GM18517 (cell line): ENCODE measurements around the gene AFF1.

ENCODE experiments used
- ATAC-seq: cut with Tn5 transposase; IDR thresholded peaks from one replicate; pipeline ENCODE4 v1.9.1; 2021; ENCODE audit warnings: mild to moderate bottlenecking, moderate library complexity; ENCODE audit not compliant: unreplicated experiment

The AFF1 gene

DNA sequence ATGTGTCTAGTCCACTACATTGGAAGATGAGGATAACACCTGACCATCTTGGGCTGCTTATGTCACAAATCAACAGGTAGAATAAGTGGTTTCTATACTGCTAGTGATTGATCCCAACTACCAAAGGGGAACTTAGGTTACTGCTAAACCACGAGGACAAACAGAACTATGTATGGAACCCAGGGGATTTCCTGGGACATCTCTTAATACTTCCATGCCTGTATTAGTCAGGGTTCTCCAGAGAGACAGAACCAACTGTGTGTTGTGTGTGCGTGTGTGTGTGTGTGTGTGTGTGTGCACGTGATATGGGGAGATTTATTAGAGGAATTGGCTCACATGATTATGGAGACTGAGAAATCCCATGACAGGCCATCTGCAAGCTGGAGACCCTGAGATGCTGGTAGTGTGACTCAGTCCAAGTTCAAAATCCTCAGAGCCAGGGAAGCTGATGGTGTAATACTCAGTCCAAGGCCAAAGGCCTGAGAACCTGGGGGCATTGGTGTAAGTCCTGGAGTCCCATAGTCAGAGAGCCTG is 16.2 kb upstream of the AFF1 start:
- ATAC-seq = no peak

GRCh38 chr4:86919561-86920223 is 15.1 kb upstream of the AFF1 start:
- ATAC-seq = no peak

DNA sequence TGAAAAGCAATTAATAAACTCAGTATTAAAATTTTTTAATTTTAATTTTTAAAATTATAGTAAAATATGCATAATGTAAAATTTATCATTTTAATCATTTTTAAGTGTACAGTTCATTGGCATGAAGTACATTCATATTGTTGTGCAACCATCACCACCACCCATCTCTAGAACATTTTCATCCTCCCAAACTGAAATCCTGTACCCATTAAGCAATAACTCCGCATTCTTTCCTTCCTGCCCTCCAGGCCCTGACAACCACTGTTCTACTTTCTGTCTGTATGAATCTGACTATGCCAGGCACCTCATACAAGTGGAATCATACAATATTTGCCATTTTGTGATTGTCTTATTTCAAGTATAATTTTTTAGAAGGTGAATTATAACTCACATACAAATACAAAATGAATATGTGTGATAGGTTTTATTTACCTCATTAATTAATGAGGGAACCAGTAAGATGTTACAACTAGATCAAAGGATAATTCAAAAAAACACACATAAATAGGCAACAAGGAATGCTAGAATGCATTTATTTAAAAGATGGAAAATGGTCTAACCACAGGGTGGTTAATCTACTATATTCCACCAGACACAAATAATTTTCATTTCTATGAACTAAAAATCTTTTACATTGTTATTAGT is 13.1 kb upstream of the AFF1 start:
- no peak for ATAC-seq

GRCh38 chr4:86924811-86925210 is 10.0 kb upstream of the AFF1 start:
- no peak for ATAC-seq

- no peak for ATAC-seq
These were observed 8.2 kb upstream of the AFF1 start for GRCh38 chr4:86926435-86927086.

DNA sequence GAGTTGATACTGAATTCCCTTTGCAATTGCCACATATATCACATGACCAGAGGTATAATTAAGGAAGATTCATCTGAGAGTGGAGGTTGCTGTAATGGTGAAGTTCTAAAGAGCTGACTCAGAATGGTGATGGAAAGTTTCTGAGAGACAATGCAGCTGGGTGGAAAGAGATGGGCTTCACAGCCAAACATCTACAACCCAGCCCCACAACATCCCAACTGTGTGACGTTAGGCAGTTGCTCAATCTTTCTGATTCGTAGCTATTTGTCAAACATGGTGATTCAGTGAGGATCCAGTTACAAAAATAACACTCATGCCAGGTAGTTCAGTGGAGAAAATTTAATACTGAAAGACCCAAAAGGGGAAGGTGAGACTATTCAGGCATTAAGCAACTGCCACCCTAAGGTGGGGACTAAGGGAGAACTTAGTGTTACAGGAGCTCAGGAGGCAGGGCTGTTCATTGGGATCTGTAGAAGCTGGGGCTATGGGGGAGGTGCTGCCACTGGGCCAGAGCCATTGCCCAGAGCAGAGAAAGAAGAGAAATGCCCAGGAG is 6.9 kb upstream of the AFF1 start:
- no peak for ATAC-seq

DNA sequence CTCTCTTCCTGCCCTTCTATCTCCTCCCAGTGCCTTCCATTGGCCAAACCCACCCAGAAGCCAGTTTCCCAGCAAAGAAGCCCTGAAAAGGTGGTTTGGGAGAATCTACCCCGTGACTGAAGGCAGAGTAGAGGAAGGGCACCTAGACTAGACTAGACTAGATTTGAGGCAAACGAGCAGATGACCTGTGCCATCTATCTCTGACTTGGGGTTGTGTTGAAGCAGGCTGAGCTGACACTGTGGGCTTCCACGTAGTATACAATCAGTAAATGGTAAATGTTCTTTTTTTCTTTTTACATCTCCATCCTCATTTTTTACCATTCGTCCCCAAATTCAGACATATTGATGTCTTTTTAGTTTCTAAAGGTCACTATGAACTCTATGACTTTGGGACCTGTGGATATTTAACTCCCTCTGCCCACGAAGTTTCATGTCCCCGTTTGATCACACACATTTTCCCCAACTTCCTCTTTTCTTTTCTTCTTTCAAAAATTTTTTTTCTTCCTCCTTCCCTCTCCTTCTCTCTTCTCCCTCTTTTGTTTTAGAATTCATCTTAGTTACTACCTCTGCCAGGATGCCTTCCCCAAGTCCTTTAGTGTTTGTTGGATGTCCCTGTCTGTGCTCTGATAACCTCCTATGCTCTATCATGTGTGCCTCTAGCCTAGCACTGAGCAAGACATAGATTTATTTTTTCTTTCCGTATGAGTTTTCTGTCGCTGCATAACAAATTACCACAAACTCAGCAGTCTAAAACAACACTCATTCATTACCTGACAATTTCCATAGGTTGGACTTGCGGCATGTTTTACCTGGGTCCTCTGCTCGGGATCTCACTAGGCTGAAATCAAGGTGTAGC is 6.2 kb upstream of the AFF1 start:
- no peak for ATAC-seq

GRCh38 chr4:86934147-86934770 is 552 bp upstream of the AFF1 start:
- no peak for ATAC-seq

GRCh38 chr4:86935566-86935852 is 698 bp downstream of the AFF1 start:
- ATAC-seq = no peak

GRCh38 chr4:86935853-86936733 is 1.3 kb downstream of the AFF1 start:
- peak; percentile 33 for ATAC-seq

DNA sequence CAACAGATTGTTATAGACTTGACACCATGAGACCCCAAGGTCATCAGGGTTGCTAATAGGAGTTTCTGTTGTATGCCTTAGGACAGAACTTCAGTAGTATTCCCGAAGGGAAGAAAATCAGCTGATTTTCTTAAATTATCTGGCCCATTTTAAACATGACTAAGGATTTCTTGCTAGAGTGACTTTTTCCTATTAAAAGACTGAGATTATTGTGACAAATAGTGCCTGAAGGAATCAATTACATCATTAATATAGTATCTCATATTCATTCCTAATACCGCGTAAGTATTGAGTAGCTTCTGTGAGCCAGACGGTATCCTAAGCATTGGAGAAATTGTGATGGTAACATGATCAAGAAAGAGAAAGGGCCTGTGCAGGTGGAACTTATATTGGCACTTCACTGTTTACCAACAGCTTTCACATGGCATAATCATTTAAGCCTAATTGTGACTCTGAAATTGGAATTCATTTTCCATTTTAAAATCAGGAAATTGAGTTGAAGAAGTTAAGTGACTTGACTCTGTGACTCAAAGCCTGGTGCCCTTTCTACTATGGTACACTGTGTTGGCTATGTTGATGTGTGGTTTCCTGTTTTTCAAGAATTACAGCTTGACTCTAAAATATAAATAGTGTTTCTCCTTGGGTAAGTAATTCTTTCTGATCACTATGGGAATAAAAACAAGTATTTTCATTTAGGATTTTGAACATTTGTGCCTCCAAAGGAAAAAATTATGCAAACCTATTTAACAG is 4.1 kb downstream of the AFF1 start:
- ATAC-seq = no peak

DNA sequence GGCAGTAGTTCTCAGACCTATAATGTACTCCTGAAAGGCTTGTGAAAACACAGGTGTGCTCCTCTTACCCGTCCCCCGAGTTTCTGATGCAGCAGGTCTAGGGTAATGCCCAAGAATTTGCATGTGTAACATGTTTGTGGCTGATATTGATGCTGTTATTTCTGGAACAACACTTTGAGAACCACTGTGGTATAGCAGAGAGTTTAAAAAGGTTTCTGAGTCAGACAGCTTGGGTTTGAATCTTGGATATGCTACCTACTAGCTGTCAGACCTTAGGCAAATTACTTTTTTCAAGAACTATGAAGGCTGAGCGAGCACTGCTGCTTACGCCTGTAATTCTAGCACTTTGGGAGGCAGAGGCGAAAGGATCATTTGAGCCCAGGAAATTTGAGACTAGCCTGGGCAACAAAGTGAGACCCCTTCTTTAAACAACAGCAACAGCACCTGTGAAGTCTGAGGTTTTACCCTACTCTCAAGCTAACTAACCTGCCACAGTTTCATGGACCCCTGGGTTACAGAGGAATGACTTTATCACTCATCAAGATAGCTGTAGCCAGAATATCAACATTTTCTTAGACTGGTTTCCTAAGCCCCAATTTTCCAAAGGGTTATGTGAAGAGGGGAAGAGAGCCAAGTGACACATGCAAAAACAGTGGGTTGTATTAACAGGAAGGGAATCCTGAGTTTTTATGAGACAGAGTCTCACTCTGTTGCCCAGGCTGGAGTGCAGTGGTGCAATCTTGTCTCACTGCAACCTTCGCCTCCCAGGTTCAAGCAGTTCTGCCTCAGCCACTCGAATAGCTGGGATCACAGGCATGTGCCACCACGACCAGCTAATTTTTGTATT is 5.1 kb downstream of the AFF1 start:
- ATAC-seq = peak; percentile 72

- no peak for ATAC-seq
These were observed 6.2 kb downstream of the AFF1 start for GRCh38 chr4:86940920-86941460.

DNA sequence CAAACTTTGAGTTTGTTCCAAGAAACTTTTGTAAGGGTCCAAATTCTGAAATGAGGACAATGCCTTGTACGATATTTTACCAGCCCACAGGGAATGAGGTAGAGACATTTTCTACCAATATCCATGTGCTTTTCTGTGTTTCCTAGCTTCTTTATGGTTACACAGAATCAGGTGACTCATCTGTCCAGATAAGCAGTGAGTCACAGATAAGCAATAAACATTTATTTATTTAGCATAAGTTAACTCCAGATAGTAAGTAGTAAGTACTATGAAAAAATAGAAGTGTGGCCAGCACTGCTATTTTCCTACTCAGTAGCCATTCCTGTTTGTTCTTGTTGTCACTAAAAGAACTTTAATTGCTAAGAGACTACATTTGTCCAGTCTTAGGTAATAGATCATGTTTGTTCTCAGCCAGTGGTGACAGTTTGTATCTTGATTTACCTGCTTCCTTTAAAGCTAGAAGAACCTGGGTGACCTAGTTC is 7.4 kb downstream of the AFF1 start:
- ATAC-seq = no peak

DNA sequence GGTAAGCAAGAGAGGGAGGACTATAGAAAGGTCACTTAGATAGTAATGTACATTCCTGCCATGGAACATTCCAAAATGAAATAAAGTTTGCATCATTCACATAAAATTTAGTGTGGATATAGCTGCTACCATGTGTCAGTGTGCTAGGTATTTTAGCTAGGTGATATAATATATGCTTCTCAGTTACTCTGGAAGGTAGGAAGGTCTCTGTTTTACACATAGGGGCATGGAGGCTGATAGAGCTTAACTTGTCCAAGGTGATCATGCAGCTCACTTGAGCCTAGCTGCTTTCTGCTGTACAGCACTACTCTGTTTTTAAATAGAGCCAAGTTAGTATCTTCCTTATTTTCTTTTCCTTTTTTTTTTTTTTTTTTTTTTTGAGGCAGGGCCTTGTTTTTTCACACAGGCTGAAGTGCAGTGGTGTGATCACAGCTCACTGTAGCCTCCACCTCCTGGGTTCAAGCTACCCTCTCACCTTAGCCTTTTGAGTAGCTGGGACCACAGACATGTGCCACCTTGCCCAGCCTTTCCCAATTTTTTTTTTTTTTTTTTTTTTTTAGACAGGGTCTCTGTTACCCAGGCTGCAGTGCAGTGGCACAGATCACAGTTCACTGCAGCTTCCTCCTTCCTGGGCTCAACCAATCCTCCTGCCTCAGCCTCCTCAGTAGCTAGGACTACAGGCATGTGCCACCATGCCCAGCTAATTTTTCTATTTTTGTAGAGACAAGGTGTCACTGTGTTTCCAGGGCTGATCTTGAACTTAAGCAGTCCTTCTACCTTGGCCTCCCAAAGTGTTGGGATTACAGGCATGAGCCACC is 10.4 kb downstream of the AFF1 start:
- ATAC-seq = no peak

- peak; percentile 11 for ATAC-seq
These were observed 12.2 kb downstream of the AFF1 start for GRCh38 chr4:86946868-86947500.
